ENCODE data around the gene SOX9.
"Not testable (repeated sequence)": the region's sequence is repeated elsewhere in the genome, so short reads cannot be mapped to it uniquely, and the experiment has no call there.

SOX9 gene

GRCh38 chr17:72111926-72112325, 8.9 kb upstream of the SOX9 start:
- not testable (repeated sequence) for DNase-seq

- no peak for DNase-seq
Observed at GRCh38 chr17:72113751-72114150, 7.1 kb upstream of the SOX9 start.

GRCh38 chr17:72115781-72116525, 4.9 kb upstream of the SOX9 start:
- no peak for DNase-seq

- DNase-seq: no peak
Observed at GRCh38 chr17:72116661-72117521, 3.9 kb upstream of the SOX9 start.

- no peak for DNase-seq
Observed at GRCh38 chr17:72117535-72118334, 3.1 kb upstream of the SOX9 start.

- no peak for DNase-seq
Observed at GRCh38 chr17:72118335-72119076, 2.3 kb upstream of the SOX9 start.

- DNase-seq: no peak
Observed at GRCh38 chr17:72119077-72119872, 1.5 kb upstream of the SOX9 start.

GRCh38 chr17:72119873-72120641, 763 bp upstream of the SOX9 start:
- DNase-seq: no peak

- DNase-seq: no peak
Observed at GRCh38 chr17:72121164-72122009, 567 bp downstream of the SOX9 start.

- no peak for DNase-seq
Observed at GRCh38 chr17:72122010-72122764, 1.4 kb downstream of the SOX9 start.

- DNase-seq: no peak
Observed at GRCh38 chr17:72122765-72123529, 2.1 kb downstream of the SOX9 start.

GRCh38 chr17:72123530-72124437, 3.0 kb downstream of the SOX9 start:
- no peak for DNase-seq

- DNase-seq: no peak
Observed at GRCh38 chr17:72124438-72124775, 3.6 kb downstream of the SOX9 start.

- no peak for DNase-seq
Observed at GRCh38 chr17:72125226-72125651, 4.4 kb downstream of the SOX9 start.

GRCh38 chr17:72125742-72126141, 4.9 kb downstream of the SOX9 start:
- no peak for DNase-seq

GRCh38 chr17:72126575-72127486, 6.0 kb downstream of the SOX9 start:
- no peak for DNase-seq
